Psoas muscle (tissue), 8 donors: ENCODE results near the gene PHC2. TPM values are rescaled to one million over a fixed set of nuclear protein-coding genes. Genes with fewer than 3 reads are reported as not detected.
A peak's percentile ranks its signal among the peaks of the same experiment; 100 is the strongest.

Experiments
- ATAC-seq, 4 donors: fragments of 200-7000 bp; cut with Tn5 transposase; one replicate each; pipeline ENCODE4 v1.9.1; 2020; ENCODE audit warnings: moderate library complexity in 3 of 4, mild to moderate bottlenecking in 2 of 4
- DNase-seq, 2 donors: peaks; one replicate each; pipeline ENCODE4 v3.0.0-alpha.2; 2020
- H3K27ac ChIP-seq: fragments of 200-600 bp; one replicate; pipeline ENCODE4 v1.8.0; 2022
- H3K27me3 ChIP-seq, 3 donors: fragments of 200-600 bp in 1 of 3; one replicate each; pipeline versions ENCODE4 v1.6.1 to v1.8.0; 2013 to 2022; ENCODE audit warnings: low read length in 2 of 3, mild to moderate bottlenecking in 2 of 3, moderate library complexity in 1 of 3; ENCODE audit not compliant: insufficient read depth in 3 of 3
- H3K36me3 ChIP-seq, 2 donors: fragments of 200-600 bp in 1 of 2; one replicate each; pipeline versions ENCODE4 v1.6.1 to v1.8.0; 2013 to 2022; ENCODE audit warnings: low read depth in 1 of 2, mild to moderate bottlenecking in 1 of 2, moderate library complexity in 1 of 2; ENCODE audit not compliant: insufficient read depth in 1 of 2
- H3K4me1 ChIP-seq: fragments of 200-600 bp; one replicate; pipeline ENCODE4 v1.8.0; 2022
- H3K4me3 ChIP-seq: fragments of 200-600 bp; one replicate; pipeline ENCODE4 v1.8.0; 2022; ENCODE audit warnings: mild to moderate bottlenecking
- H3K9me3 ChIP-seq: fragments of 200-600 bp; one replicate; pipeline ENCODE4 v1.8.0; 2022
- CTCF ChIP-seq: fragments of 200-600 bp; IDR thresholded peaks from one replicate; pipeline ENCODE4 v1.8.0; 2022; ENCODE audit warnings: antibody characterized with exemption
- WGBS, 3 donors: extraction: QIAGEN DNeasy Blood & Tissue Kit; methylation state at CpG; one replicate each; pipeline versions ENCODE4 v1.1.6 to v1.1.7; 2013; 5-methylcytosine and 5-hydroxymethylcytosine counted together
- intact Hi-C, 2 donors: fragments of 100-400 bp; cut with DNase I; formaldehyde crosslinking; loops; one replicate each; pipeline versions ENCODE4 v1.11.0 to v1.14.2; 2022
- polyA plus RNA-seq, 3 donors: library from polyadenylated mRNA; stranded (reverse); fragments of 200-250 nt; gene quantifications; one replicate each; pipeline ENCODE4 v1.2.3, GENCODE V29; 2013
- total RNA-seq, 4 donors: library from RNA; stranded (reverse); fragmentation: NEBNext Ultra II Directional in 2 of 4; extraction: Animal tissue kit (Norgen Biotek cat#: 25700) in 2 of 4; gene quantifications; one replicate each; pipeline versions ENCODE4 v1.2.1 to v1.2.4, GENCODE V29; 2021 to 2023
- donor health status: healthy with polysubstance abuse.
- donor health status: DM: no; HTN: no; CAD: no; lungs with moderate emphysema.
- donor health status: Bipolar disorder and iron deficiency.
- donor health status: healthy.
- donor health status: DM: yes; HTN: yes; CAD: no.
- donor health status: DM: no; HTN: no; CAD: no.
- donor health status: DM: no; HTN: no; CAD: no.
- donor health status: DM: yes; HTN: yes; CAD: no.

The PHC2 gene
- total and polyA plus RNA-seq, 7 donors, result 74.1 to 427 (median 338) TPM

GRCh38 chr1:33332881-33333280 lies 98.0 kb downstream of the PHC2 start:
- TF ChIP-seq CTCF, result no peak

GRCh38 chr1:33332357-33332789 lies 98.5 kb downstream of the PHC2 start:
- Histone ChIP-seq H3K27me3 (no peaks in the 10 kb centered on the region), H3K4me1 (peaks cover 85% of the 10 kb centered on the region), H3K27ac (peak overlapping the region; percentile 98), H3K4me3 (peak overlapping the region; percentile 49), H3K36me3 (peaks cover 13 to 65% of the 10 kb centered on the region in 2 donors), H3K9me3 (no peaks in the 10 kb centered on the region)
- no peak for TF ChIP-seq CTCF
- DNase-seq, result peak; percentile 56 to 70
- intact Hi-C loops, result loop anchor here in 1 of 2 donors (5.0 kb wide), 1 partner anchor 35 kb away; no protein-coding TSS in a partner anchor
- 48 to 61% (median 57%) methylated on average over 10 of the region's 10 CpGs for WGBS, 3 donors
- peak; percentile 38 to 67 (median 48) for ATAC-seq

More at GRCh38 chr1:33332881-33333280, 98.0 kb downstream of the PHC2 start:
- Histone ChIP-seq H3K36me3 (peaks cover 13 to 59% of the 10 kb centered on the region in 2 donors), H3K4me3 (peak overlapping the region; percentile 49), H3K27ac (peak overlapping the region; percentile 98), H3K27me3 (no peaks in the 10 kb centered on the region), H3K9me3 (no peaks in the 10 kb centered on the region), H3K4me1 (peaks cover 86% of the 10 kb centered on the region)
- intact Hi-C loops, result loop anchor here in 1 of 2 donors (5.0 kb wide), 1 partner anchor 34 kb away; no protein-coding TSS in a partner anchor
- 34 to 52% (median 42%) methylated on average over 5 of the region's 5 CpGs for WGBS, 3 donors
- ATAC-seq, result peak; percentile 45 to 74 (median 63)
- DNase-seq, result peak in 1 of 2 donors; percentile 78

- 43 to 48% (median 44%) methylated on average over 10 of the region's 10 CpGs for WGBS, 3 donors
- peaks cover 85% of the 10 kb centered on the region for H3K4me1 ChIP-seq
- TF ChIP-seq CTCF, result no peak
- intact Hi-C loops, result loop anchor here in 1 of 2 donors (5.0 kb wide), 1 partner anchor 36 kb away; no protein-coding TSS in a partner anchor
- DNase-seq, result peak in 1 of 2 donors; percentile 46
- peaks cover 13 to 71% of the 10 kb centered on the region in 2 donors for H3K36me3 ChIP-seq
- no peak overlapping the region for H3K4me3 ChIP-seq
- peak overlapping the region; percentile 98 for H3K27ac ChIP-seq
- ATAC-seq, result no peak
- no peaks in the 10 kb centered on the region for H3K27me3 ChIP-seq
- no peaks in the 10 kb centered on the region for H3K9me3 ChIP-seq
These were observed 99.2 kb downstream of the PHC2 start for GRCh38 chr1:33331444-33332356.

- peak overlapping the region; percentile 98 for H3K27ac ChIP-seq
- H3K36me3 ChIP-seq, result peaks cover 13 to 79% of the 10 kb centered on the region in 2 donors
- 88 to 94% (median 91%) methylated on average over 7 of the region's 7 CpGs for WGBS, 3 donors
- H3K27me3 ChIP-seq, result no peaks in the 10 kb centered on the region
- H3K4me3 ChIP-seq, result no peak overlapping the region
- no peak for DNase-seq
- no peak for TF ChIP-seq CTCF
- no peak for ATAC-seq
- no peaks in the 10 kb centered on the region for H3K9me3 ChIP-seq
- intact Hi-C loops, result loop anchor here in 1 of 2 donors (5.0 kb wide), 1 partner anchor 36 kb away; no protein-coding TSS in a partner anchor
- H3K4me1 ChIP-seq, result peaks cover 83% of the 10 kb centered on the region
These were observed 100.0 kb downstream of the PHC2 start for GRCh38 chr1:33330906-33331305.
